Neural progenitor cell (in vitro differentiated cells): ENCODE measurements around the gene ZNF324B. TPM values are rescaled to one million over a fixed set of nuclear protein-coding genes. Genes with fewer than 3 reads are reported as not detected.
A peak's percentile ranks its signal among the peaks of the same experiment; 100 is the strongest.

ENCODE experiments used
- DNase-seq: peaks from one replicate; pipeline ENCODE4 v3.0.0-alpha.2; 2016; ENCODE audit warnings: low spot score
- H2AFZ ChIP-seq: fragments of 200-600 bp; sonication (generic); replicated peaks from 2 replicates; pipeline ENCODE4 v1.6.1; 2016; ENCODE audit warnings: antibody characterized with exemption
- H3F3A ChIP-seq: fragments of 200-600 bp; sonication (generic); 2 replicates; pipeline ENCODE4 v1.6.1; 2016; ENCODE audit warnings: antibody characterized with exemption, low read depth
- H3K27ac ChIP-seq: fragments of 200-600 bp; sonication (generic); 2 replicates; pipeline ENCODE4 v1.5.1; 2016; ENCODE audit warnings: mild to moderate bottlenecking
- H3K27me3 ChIP-seq: fragments of 200-600 bp; sonication (generic); 2 replicates; pipeline ENCODE4 v1.6.1; 2016; ENCODE audit warnings: mild to moderate bottlenecking, moderate library complexity
- H3K36me3 ChIP-seq: fragments of 200-600 bp; sonication (generic); 2 replicates; pipeline ENCODE4 v1.5.1; 2016
- H3K4me1 ChIP-seq: fragments of 200-600 bp; sonication (generic); 2 replicates; pipeline ENCODE4 v1.6.1; 2016; ENCODE audit warnings: mixed run types
- H3K4me2 ChIP-seq: fragments of 200-600 bp; sonication (generic); 2 replicates; pipeline ENCODE4 v1.6.1; 2016
- H3K4me3 ChIP-seq: fragments of 200-600 bp; sonication (generic); 2 replicates; pipeline ENCODE4 v1.5.1; 2016
- H3K79me2 ChIP-seq: fragments of 200-600 bp; sonication (generic); 2 replicates; pipeline ENCODE4 v1.6.1; 2016; ENCODE audit warnings: low read depth
- H3K9ac ChIP-seq: fragments of 200-600 bp; sonication (generic); 2 replicates; pipeline ENCODE4 v1.6.1; 2016
- H3K9me3 ChIP-seq: fragments of 200-600 bp; sonication (generic); 2 replicates; pipeline ENCODE4 v1.5.1; 2016; ENCODE audit warnings: low read depth
- H4K20me1 ChIP-seq: fragments of 200-600 bp; sonication (generic); 2 replicates; pipeline ENCODE4 v1.6.1; 2016; ENCODE audit warnings: low read depth
- H3K27ac Mint-ChIP-seq: 3 replicates; pipeline ENCODE4 v1.8.0; 2021; ENCODE audit warnings: mixed read lengths
- H3K27me3 Mint-ChIP-seq: 2 replicates; pipeline ENCODE4 v1.8.0; 2022; ENCODE audit warnings: low read depth, mild to moderate bottlenecking, inconsistent platforms, moderate library complexity, mixed read lengths; ENCODE audit not compliant: insufficient read depth
- H3K36me3 Mint-ChIP-seq: 3 replicates; pipeline ENCODE4 v1.8.0; 2021; ENCODE audit warnings: mixed read lengths
- H3K4me1 Mint-ChIP-seq: 3 replicates; pipeline ENCODE4 v1.8.0; 2021; ENCODE audit warnings: mixed read lengths
- H3K4me3 Mint-ChIP-seq: 3 replicates; pipeline ENCODE4 v1.8.0; 2021; ENCODE audit warnings: mild to moderate bottlenecking, moderate library complexity, mixed read lengths
- H3K9me3 Mint-ChIP-seq: 3 replicates; pipeline ENCODE4 v1.8.0; 2020; ENCODE audit warnings: mixed read lengths
- EZH2 ChIP-seq: fragments of 200-600 bp; sonication (generic); IDR thresholded peaks from 2 replicates; pipeline ENCODE4 v1.6.1; 2017; ENCODE audit warnings: antibody characterized with exemption, mild to moderate bottlenecking, moderate library complexity
- EZH2phosphoT487 ChIP-seq: fragments of 200-600 bp; sonication (generic); IDR thresholded peaks from 2 replicates; pipeline ENCODE4 v1.6.1; 2017; ENCODE audit warnings: antibody characterized with exemption
- total RNA-seq: library from RNA; depleted of rRNA; stranded (reverse); fragments of >200 nt; gene quantifications from 2 replicates; pipeline ENCODE4 v1.2.3, GENCODE V29; 2015; ENCODE audit warnings: low replicate concordance
- TF ChIP-seq, protein P1 (sequence below): fragments of 200-600 bp; sonication (generic); IDR thresholded peaks from 2 replicates; pipeline ENCODE4 v1.5.1; 2017; ENCODE audit warnings: antibody characterized with exemption, mild to moderate bottlenecking

ZNF324B gene
- total RNA-seq, 1 donor from 2014 or later, result 3.2 TPM

DNA sequence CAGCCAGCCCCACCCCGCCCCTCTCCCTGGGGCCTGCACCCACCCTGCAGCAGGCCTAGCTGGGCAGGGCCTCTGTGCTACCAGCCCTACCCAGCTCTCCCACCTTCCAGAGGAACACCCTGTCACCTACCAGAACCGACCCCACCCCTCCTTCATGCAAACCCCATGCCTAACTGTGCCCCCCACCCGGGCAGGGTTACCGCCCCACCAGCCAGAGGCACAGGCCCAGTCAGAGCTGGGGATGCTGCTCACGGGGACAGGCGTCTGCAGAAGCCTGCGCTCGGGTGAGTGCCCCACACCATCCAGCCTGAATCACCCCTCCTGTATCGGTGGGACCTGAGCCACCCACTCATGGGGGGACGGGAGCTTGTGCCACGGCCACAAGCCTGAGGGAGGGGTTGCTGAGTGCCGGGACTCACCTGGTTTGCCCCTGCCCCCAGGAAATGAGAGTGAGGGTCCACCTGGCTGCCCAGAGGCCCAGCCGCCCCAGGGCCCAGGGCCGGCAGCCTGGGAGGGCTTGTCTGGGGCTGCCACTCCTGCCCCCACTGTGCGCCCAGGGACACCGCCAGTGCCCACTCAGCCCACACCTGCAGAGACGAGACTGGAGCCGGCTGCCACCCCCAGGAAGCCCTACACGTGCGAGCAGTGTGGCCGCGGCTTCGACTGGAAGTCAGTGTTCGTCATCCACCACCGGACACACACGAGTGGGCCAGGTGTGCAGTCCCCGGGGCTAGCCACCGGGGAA, 28.5 kb downstream of the ZNF324B start:
- peaks cover 8% of the 10 kb centered on the region for H3K36me3 Mint-ChIP-seq

DNA sequence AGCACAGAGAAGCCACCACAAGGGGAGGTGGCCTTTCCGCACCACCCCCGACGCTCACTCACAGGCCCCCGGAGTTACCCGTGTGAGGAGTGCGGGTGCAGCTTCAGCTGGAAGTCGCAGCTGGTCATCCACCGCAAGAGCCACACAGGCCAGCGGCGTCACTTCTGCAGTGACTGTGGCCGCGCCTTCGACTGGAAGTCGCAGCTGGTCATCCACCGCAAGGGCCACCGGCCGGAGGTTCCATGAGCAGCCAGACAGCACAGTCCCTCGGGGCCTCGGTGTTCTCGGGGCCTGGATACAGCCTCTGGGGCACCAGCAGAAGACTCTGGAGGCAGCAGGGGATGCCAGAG, 29.0 kb downstream of the ZNF324B start:
- no peak overlapping the region for H3K4me3 ChIP-seq
- H3K79me2 ChIP-seq, result no peaks in the 10 kb centered on the region
- H3K27me3 Mint-ChIP-seq, result peaks cover 5% of the 10 kb centered on the region
- peaks cover 6% of the 10 kb centered on the region for H3K4me1 Mint-ChIP-seq
- no peaks in the 10 kb centered on the region for H4K20me1 ChIP-seq
- H3K27ac ChIP-seq, result no peak overlapping the region
- H3K4me3 Mint-ChIP-seq, result no peak overlapping the region
- H3F3A ChIP-seq, result peaks cover 15% of the 10 kb centered on the region
- H3K9ac ChIP-seq, result no peak overlapping the region
- no peak for TF ChIP-seq EZH2
- H3K36me3 ChIP-seq, result no peaks in the 10 kb centered on the region
- peaks cover 8% of the 10 kb centered on the region for H3K36me3 Mint-ChIP-seq
- no peak overlapping the region for H3K27ac Mint-ChIP-seq
- H3K9me3 ChIP-seq, result no peaks in the 10 kb centered on the region
- H3K9me3 Mint-ChIP-seq, result no peaks in the 10 kb centered on the region
- H3K4me2 ChIP-seq, result no peak overlapping the region
- H3K4me1 ChIP-seq, result peaks cover 6% of the 10 kb centered on the region
- DNase-seq, result no peak
- no peak overlapping the region for H2AFZ ChIP-seq
- no peaks in the 10 kb centered on the region for H3K27me3 ChIP-seq

More for the DNA sequence above, 28.5 kb downstream of the ZNF324B start:
- H3F3A ChIP-seq, result peaks cover 20% of the 10 kb centered on the region
- no peaks in the 10 kb centered on the region for H3K9me3 ChIP-seq
- no peaks in the 10 kb centered on the region for H3K79me2 ChIP-seq
- H3K4me3 Mint-ChIP-seq, result no peak overlapping the region
- H3K4me1 Mint-ChIP-seq, result peaks cover 10% of the 10 kb centered on the region
- no peak overlapping the region for H2AFZ ChIP-seq
- no peaks in the 10 kb centered on the region for H3K27me3 ChIP-seq
- no peak overlapping the region for H3K9ac ChIP-seq
- H3K27ac ChIP-seq, result no peak overlapping the region
- TF ChIP-seq EZH2, result no peak
- TF ChIP-seq EZH2phosphoT487, result no peak
- TF ChIP-seq, protein P1, sequence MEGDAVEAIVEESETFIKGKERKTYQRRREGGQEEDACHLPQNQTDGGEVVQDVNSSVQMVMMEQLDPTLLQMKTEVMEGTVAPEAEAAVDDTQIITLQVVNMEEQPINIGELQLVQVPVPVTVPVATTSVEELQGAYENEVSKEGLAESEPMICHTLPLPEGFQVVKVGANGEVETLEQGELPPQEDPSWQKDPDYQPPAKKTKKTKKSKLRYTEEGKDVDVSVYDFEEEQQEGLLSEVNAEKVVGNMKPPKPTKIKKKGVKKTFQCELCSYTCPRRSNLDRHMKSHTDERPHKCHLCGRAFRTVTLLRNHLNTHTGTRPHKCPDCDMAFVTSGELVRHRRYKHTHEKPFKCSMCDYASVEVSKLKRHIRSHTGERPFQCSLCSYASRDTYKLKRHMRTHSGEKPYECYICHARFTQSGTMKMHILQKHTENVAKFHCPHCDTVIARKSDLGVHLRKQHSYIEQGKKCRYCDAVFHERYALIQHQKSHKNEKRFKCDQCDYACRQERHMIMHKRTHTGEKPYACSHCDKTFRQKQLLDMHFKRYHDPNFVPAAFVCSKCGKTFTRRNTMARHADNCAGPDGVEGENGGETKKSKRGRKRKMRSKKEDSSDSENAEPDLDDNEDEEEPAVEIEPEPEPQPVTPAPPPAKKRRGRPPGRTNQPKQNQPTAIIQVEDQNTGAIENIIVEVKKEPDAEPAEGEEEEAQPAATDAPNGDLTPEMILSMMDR, result no peak
- H4K20me1 ChIP-seq, result no peaks in the 10 kb centered on the region
- H3K4me1 ChIP-seq, result peaks cover 9% of the 10 kb centered on the region
- H3K27ac Mint-ChIP-seq, result no peak overlapping the region
- no peaks in the 10 kb centered on the region for H3K36me3 ChIP-seq
- H3K27me3 Mint-ChIP-seq, result peaks cover 5% of the 10 kb centered on the region
- no peak overlapping the region for H3K4me3 ChIP-seq
- no peak overlapping the region for H3K4me2 ChIP-seq
- DNase-seq, result no peak
- no peaks in the 10 kb centered on the region for H3K9me3 Mint-ChIP-seq

DNA sequence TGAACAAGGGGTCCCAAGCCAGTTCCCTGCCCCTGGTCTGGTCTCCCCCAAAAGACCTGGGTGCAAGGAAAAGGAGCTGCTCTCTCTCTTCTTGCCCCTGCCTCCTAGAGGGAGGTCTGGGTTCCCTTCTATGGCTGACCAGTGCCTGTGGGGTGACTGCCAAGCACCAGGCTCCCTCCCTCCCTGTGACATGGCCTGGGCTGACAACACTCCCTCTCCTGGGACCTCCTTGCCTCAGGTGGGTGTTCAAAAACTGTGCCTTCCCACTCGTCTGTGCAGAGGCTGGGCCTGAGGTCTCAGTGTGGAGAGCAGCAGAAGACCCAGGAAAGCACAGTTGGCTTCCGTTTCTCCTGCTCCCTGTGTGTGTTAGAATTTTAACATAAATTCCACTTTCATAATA, 29.4 kb downstream of the ZNF324B start:
- Histone ChIP-seq H3K79me2 (no peaks in the 10 kb centered on the region), H3F3A (peaks cover 11% of the 10 kb centered on the region), H4K20me1 (no peaks in the 10 kb centered on the region), H3K9me3 (no peaks in the 10 kb centered on the region), H2AFZ (no peak overlapping the region), H3K36me3 (no peaks in the 10 kb centered on the region), H3K4me3 (no peak overlapping the region), H3K27ac (no peak overlapping the region), H3K4me1 (peaks cover 6% of the 10 kb centered on the region), H3K4me2 (no peak overlapping the region), H3K27me3 (no peaks in the 10 kb centered on the region), H3K9ac (no peak overlapping the region)
- peaks cover 8% of the 10 kb centered on the region for H3K36me3 Mint-ChIP-seq
- no peak for DNase-seq
- no peak for TF ChIP-seq EZH2phosphoT487
- no peak for TF ChIP-seq EZH2
- TF ChIP-seq, protein P1, result no peak
- H3K27me3 Mint-ChIP-seq, result peaks cover 2% of the 10 kb centered on the region
- no peak overlapping the region for H3K4me3 Mint-ChIP-seq
- no peak overlapping the region for H3K27ac Mint-ChIP-seq
- H3K4me1 Mint-ChIP-seq, result peaks cover 6% of the 10 kb centered on the region
- H3K9me3 Mint-ChIP-seq, result no peaks in the 10 kb centered on the region

DNA sequence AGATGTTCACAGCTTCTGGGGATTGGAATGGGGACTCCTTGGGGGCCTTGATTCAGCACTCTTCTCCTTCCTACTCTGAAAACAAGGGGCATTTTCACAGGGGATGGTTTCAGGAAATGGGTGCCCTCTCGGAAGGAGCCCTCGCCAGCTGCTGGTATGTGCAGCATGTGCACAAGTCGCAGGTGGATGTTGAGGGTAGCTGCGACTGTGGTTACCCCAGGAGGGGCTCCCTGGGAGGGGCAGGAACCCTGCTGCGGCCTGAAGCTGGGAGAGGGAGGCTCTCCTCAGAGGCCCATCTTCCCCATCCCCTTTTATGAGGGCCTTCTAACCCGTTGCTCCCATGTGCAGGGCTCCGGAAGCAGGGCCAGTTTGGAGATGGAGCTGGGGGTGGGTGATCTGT, 30.9 kb downstream of the ZNF324B start:
- H4K20me1 ChIP-seq, result no peaks in the 10 kb centered on the region
- no peak overlapping the region for H3K4me3 ChIP-seq
- H3K27ac ChIP-seq, result no peak overlapping the region
- H3K27me3 Mint-ChIP-seq, result peaks cover 2% of the 10 kb centered on the region
- no peaks in the 10 kb centered on the region for H3K27me3 ChIP-seq
- no peaks in the 10 kb centered on the region for H3K79me2 ChIP-seq
- H3K36me3 Mint-ChIP-seq, result peaks cover 8% of the 10 kb centered on the region
- no peak overlapping the region for H2AFZ ChIP-seq
- H3F3A ChIP-seq, result no peaks in the 10 kb centered on the region
- no peak overlapping the region for H3K9ac ChIP-seq
- no peaks in the 10 kb centered on the region for H3K4me1 Mint-ChIP-seq
- H3K9me3 ChIP-seq, result no peaks in the 10 kb centered on the region
- no peak for DNase-seq
- TF ChIP-seq, protein P1, result no peak
- TF ChIP-seq EZH2 (no peak), EZH2phosphoT487 (no peak)
- no peak overlapping the region for H3K4me2 ChIP-seq
- H3K36me3 ChIP-seq, result no peaks in the 10 kb centered on the region
- peak overlapping the region; percentile 4 for H3K27ac Mint-ChIP-seq
- no peaks in the 10 kb centered on the region for H3K9me3 Mint-ChIP-seq
- no peaks in the 10 kb centered on the region for H3K4me1 ChIP-seq
- H3K4me3 Mint-ChIP-seq, result peak overlapping the region; percentile 6
